ENCODE results near the gene RPL37. TPM values are rescaled to one million over a fixed set of nuclear protein-coding genes. Genes with fewer than 3 reads are reported as not detected.
"Not testable (repeated sequence)": the region's sequence is repeated elsewhere in the genome, so short reads cannot be mapped to it uniquely, and the experiment has no call there.

The RPL37 gene
- total and polyA plus RNA-seq, 2 experiments from 2014 or later, result 68.7 to 534 TPM

GRCh38 chr5:40877371-40877988 is 42.5 kb upstream of the RPL37 start:
- no peak overlapping the region for H3K4me2 ChIP-seq
- H2AFZ ChIP-seq, result no peak overlapping the region
- WGBS (ENCODE audit: low lambda C conversion rate, missing lambda C conversion rate), result 85% methylated on average over 6 of the region's 6 CpGs
- no peaks in the 10 kb centered on the region for H3K27me3 ChIP-seq
- H4K20me1 ChIP-seq (ENCODE audit: insufficient read depth, poor library complexity, severe bottlenecking), result no peaks in the 10 kb centered on the region
- H3K4me1 ChIP-seq (ENCODE audit: insufficient read depth), result no peaks in the 10 kb centered on the region
- DNase-seq (ENCODE audit: low spot score), result no peak
- H3K9me2 ChIP-seq (replicated peaks; ENCODE audit: insufficient read depth), result no peaks in the 10 kb centered on the region
- H3K79me2 ChIP-seq, result no peaks in the 10 kb centered on the region
- no peak overlapping the region for H3K27ac ChIP-seq
- no peaks in the 10 kb centered on the region for H3K9me3 ChIP-seq (ENCODE audit: low read depth)
- no peaks in the 10 kb centered on the region for H3K36me3 ChIP-seq (replicated peaks; ENCODE audit: insufficient read depth, low read depth)
- no peak overlapping the region for H3K4me3 ChIP-seq
- TF ChIP-seq CTCF (IDR thresholded peaks at IDR 0.05; ENCODE audit: poor library complexity) (no peak), EZH2 (IDR thresholded peaks at IDR 0.05; ENCODE audit: borderline replicate concordance) (no peak), EZH2phosphoT487 (IDR thresholded peaks at IDR 0.05; ENCODE audit: low read depth, severe bottlenecking, unreplicated experiment) (no peak)

GRCh38 chr5:40875958-40876357 is 40.9 kb upstream of the RPL37 start:
- TF ChIP-seq EZH2 (IDR thresholded peaks at IDR 0.05; ENCODE audit: borderline replicate concordance), result no peak
- TF ChIP-seq EZH2phosphoT487 (IDR thresholded peaks at IDR 0.05; ENCODE audit: low read depth, severe bottlenecking, unreplicated experiment), result no peak
- no peak for TF ChIP-seq CTCF (IDR thresholded peaks at IDR 0.05; ENCODE audit: poor library complexity)
- H3K4me3 ChIP-seq, result no peak overlapping the region
- H3K36me3 ChIP-seq (replicated peaks; ENCODE audit: insufficient read depth, low read depth), result no peaks in the 10 kb centered on the region
- H3K27ac ChIP-seq, result no peak overlapping the region
- H3K27me3 ChIP-seq, result no peaks in the 10 kb centered on the region
- H3K79me2 ChIP-seq, result no peaks in the 10 kb centered on the region
- no peaks in the 10 kb centered on the region for H4K20me1 ChIP-seq (ENCODE audit: insufficient read depth, poor library complexity, severe bottlenecking)
- no peaks in the 10 kb centered on the region for H3K9me3 ChIP-seq (ENCODE audit: low read depth)
- no peaks in the 10 kb centered on the region for H3K9me2 ChIP-seq (replicated peaks; ENCODE audit: insufficient read depth)
- no peak overlapping the region for H2AFZ ChIP-seq
- 97% methylated on average over 3 of the region's 3 CpGs for WGBS (ENCODE audit: low lambda C conversion rate, missing lambda C conversion rate)
- no peak for DNase-seq (ENCODE audit: low spot score)
- H3K4me1 ChIP-seq (ENCODE audit: insufficient read depth), result no peaks in the 10 kb centered on the region
- no peak overlapping the region for H3K4me2 ChIP-seq

- no peaks in the 10 kb centered on the region for H3K79me2 ChIP-seq
- H4K20me1 ChIP-seq (ENCODE audit: insufficient read depth, poor library complexity, severe bottlenecking), result no peaks in the 10 kb centered on the region
- 95% methylated on average over 3 of the region's 3 CpGs for WGBS (ENCODE audit: low lambda C conversion rate, missing lambda C conversion rate)
- no peaks in the 10 kb centered on the region for H3K36me3 ChIP-seq (replicated peaks; ENCODE audit: insufficient read depth, low read depth)
- no peak for DNase-seq (ENCODE audit: low spot score)
- H2AFZ ChIP-seq, result no peak overlapping the region
- no peaks in the 10 kb centered on the region for H3K27me3 ChIP-seq
- no peak overlapping the region for H3K4me3 ChIP-seq
- no peaks in the 10 kb centered on the region for H3K9me2 ChIP-seq (replicated peaks; ENCODE audit: insufficient read depth)
- no peak overlapping the region for H3K27ac ChIP-seq
- no peaks in the 10 kb centered on the region for H3K4me1 ChIP-seq (ENCODE audit: insufficient read depth)
- TF ChIP-seq EZH2 (IDR thresholded peaks at IDR 0.05; ENCODE audit: borderline replicate concordance) (no peak), CTCF (IDR thresholded peaks at IDR 0.05; ENCODE audit: poor library complexity) (no peak), EZH2phosphoT487 (IDR thresholded peaks at IDR 0.05; ENCODE audit: low read depth, severe bottlenecking, unreplicated experiment) (no peak)
- no peak overlapping the region for H3K4me2 ChIP-seq
- no peaks in the 10 kb centered on the region for H3K9me3 ChIP-seq (ENCODE audit: low read depth)
Measured at GRCh38 chr5:40873286-40873880, 38.4 kb upstream of the RPL37 start.

- not testable (repeated sequence) for H3K4me1 ChIP-seq (ENCODE audit: insufficient read depth)
Measured at GRCh38 chr5:40872253-40872652, 37.2 kb upstream of the RPL37 start.

More at GRCh38 chr5:40872253-40872652, 37.2 kb upstream of the RPL37 start:
- WGBS (ENCODE audit: low lambda C conversion rate, missing lambda C conversion rate), result 90% methylated on average over 8 of the region's 8 CpGs
- H2AFZ ChIP-seq; H3K27ac ChIP-seq; DNase-seq (ENCODE audit: low spot score); H3K4me2 ChIP-seq; H3K27me3 ChIP-seq; H3K4me3 ChIP-seq; H3K9me3 ChIP-seq (ENCODE audit: low read depth); H4K20me1 ChIP-seq (ENCODE audit: insufficient read depth, poor library complexity, severe bottlenecking); H3K36me3 ChIP-seq (replicated peaks; ENCODE audit: insufficient read depth, low read depth); H3K79me2 ChIP-seq; H3K9me2 ChIP-seq (replicated peaks; ENCODE audit: insufficient read depth): not testable (repeated sequence)
